IMR-90 (cell line): Measurements from ENCODE around the gene LUC7L. TPM values are rescaled to one million over a fixed set of nuclear protein-coding genes. Genes with fewer than 3 reads are reported as not detected.
A peak's percentile ranks its signal among the peaks of the same experiment; 100 is the strongest.

Experiments used
- ATAC-seq: fragments of 200-7000 bp; cut with Tn5 transposase; 2 replicates; pipeline ENCODE4 v1.9.1; 2020; ENCODE audit warnings: low read depth, mild to moderate bottlenecking, moderate library complexity
- BruUV-seq: library from RNA; stranded (reverse); fragments of 400-500 nt; replicated peaks from 2 replicates; lab custom pipeline; 2021; lab: Mats Ljungman, UMichigan
- CTCF ChIA-PET: fragments of 300-600 bp; formaldehyde crosslinking; extraction: SDS; loops from one replicate; lab custom pipeline; 2021; ENCODE audit warnings: antibody characterized with exemption; lab: Yijun Ruan, JAX
- POLR2A ChIA-PET: fragments of 300-600 bp; sonication (Branson Sonifier 250); formaldehyde crosslinking; loops from one replicate; lab custom pipeline; 2022; ENCODE audit warnings: antibody characterized with exemption; ENCODE audit not compliant: unreplicated experiment; lab: Charles Lee
- DNase-seq: peaks from one replicate; pipeline ENCODE4 v3.0.0; 2013
- H2AFZ ChIP-seq: replicated peaks from 2 replicates; pipeline ENCODE3; 2013; ENCODE audit warnings: low read length, mild to moderate bottlenecking; ENCODE audit not compliant: poor library complexity
- H2AK5ac ChIP-seq: 2 replicates; pipeline ENCODE4 v1.6.1; 2013; ENCODE audit warnings: low read depth, low read length, inconsistent platforms
- H2AK9ac ChIP-seq: replicated peaks from 2 replicates; pipeline ENCODE3; 2013; ENCODE audit warnings: mild to moderate bottlenecking, low read depth, low read length, moderate library complexity; ENCODE audit not compliant: poor library complexity
- H2BK120ac ChIP-seq: 2 replicates; pipeline ENCODE4 v1.6.1; 2013; ENCODE audit warnings: low read depth, low read length, inconsistent platforms
- H2BK15ac ChIP-seq: 3 replicates; pipeline ENCODE4 v1.6.1; 2013; ENCODE audit warnings: low read depth, low read length, inconsistent platforms
- H2BK20ac ChIP-seq: 2 replicates; pipeline ENCODE4 v1.6.1; 2013; ENCODE audit warnings: low read depth, mild to moderate bottlenecking, inconsistent platforms, low read length, moderate library complexity
- H2BK5ac ChIP-seq: 2 replicates; pipeline ENCODE4 v1.6.1; 2013; ENCODE audit warnings: mild to moderate bottlenecking, low read depth, low read length, inconsistent platforms; ENCODE audit not compliant: poor library complexity, severe bottlenecking
- H3K14ac ChIP-seq: replicated peaks from 2 replicates; pipeline ENCODE4 v1.6.1; 2013; ENCODE audit warnings: low read depth, low read length, inconsistent platforms
- H3K18ac ChIP-seq: 2 replicates; pipeline ENCODE4 v1.6.1; 2013; ENCODE audit warnings: low read depth, low read length, control low read depth
- H3K23ac ChIP-seq: 2 replicates; pipeline ENCODE4 v1.6.1; 2013; ENCODE audit warnings: low read depth, low read length, inconsistent platforms
- H3K27ac ChIP-seq: 2 replicates; pipeline ENCODE4 v1.5.1; 2013; ENCODE audit warnings: mild to moderate bottlenecking, control low read depth, low read length; ENCODE audit not compliant: insufficient read depth
- H3K27me3 ChIP-seq: 2 replicates; pipeline ENCODE4 v1.6.1; 2013; ENCODE audit warnings: low read length; ENCODE audit not compliant: control insufficient read depth, insufficient read depth
- H3K36me3 ChIP-seq: 2 replicates; pipeline ENCODE4 v1.6.1; 2013; ENCODE audit warnings: low read length, mixed read lengths; ENCODE audit not compliant: control insufficient read depth, insufficient read depth
- H3K4ac ChIP-seq: 2 replicates; pipeline ENCODE4 v1.6.1; 2013; ENCODE audit warnings: low read depth, low read length, inconsistent platforms
- H3K4me1 ChIP-seq: 2 replicates; pipeline ENCODE4 v1.6.1; 2013; ENCODE audit warnings: low read length, mixed read lengths; ENCODE audit not compliant: control insufficient read depth, insufficient read depth
- H3K4me2 ChIP-seq: 2 replicates; pipeline ENCODE4 v1.6.1; 2013; ENCODE audit warnings: low read depth, mild to moderate bottlenecking, control low read depth, low read length, moderate library complexity
- H3K4me3 ChIP-seq: 2 replicates; pipeline ENCODE4 v1.5.1; 2013; ENCODE audit warnings: low read depth, mild to moderate bottlenecking, control low read depth, low read length, moderate library complexity; ENCODE audit not compliant: insufficient read depth
- H3K56ac ChIP-seq: 2 replicates; pipeline ENCODE4 v1.6.1; 2013; ENCODE audit warnings: low read length, inconsistent platforms; ENCODE audit not compliant: insufficient read depth; ENCODE audit errors: extremely low read depth
- H3K79me1 ChIP-seq, 2 experiments: 2 replicates each; pipeline ENCODE4 v1.6.1; 2013; ENCODE audit warnings: low read length in 2 of 2, inconsistent platforms in 1 of 2, low read depth in 1 of 2
- H3K9ac ChIP-seq: 2 replicates; pipeline ENCODE4 v1.6.1; 2013; ENCODE audit warnings: low read depth, low read length, control low read depth
- H3K9me1 ChIP-seq: 2 replicates; pipeline ENCODE4 v1.6.1; 2013; ENCODE audit warnings: low read length, inconsistent platforms; ENCODE audit not compliant: insufficient read depth
- H3K9me3 ChIP-seq: 2 replicates; pipeline ENCODE4 v1.6.1; 2013; ENCODE audit warnings: low read length; ENCODE audit not compliant: control insufficient read depth, insufficient read depth
- H4K20me1 ChIP-seq: 2 replicates; pipeline ENCODE4 v1.6.1; 2013; ENCODE audit warnings: low read length, inconsistent platforms; ENCODE audit not compliant: insufficient read depth
- H4K5ac ChIP-seq: 2 replicates; pipeline ENCODE4 v1.6.1; 2013; ENCODE audit warnings: mild to moderate bottlenecking, low read depth, low read length, control low read depth
- H4K8ac ChIP-seq, 2 experiments: 2 replicates each; pipeline ENCODE4 v1.6.1; 2013; ENCODE audit warnings: low read depth in 2 of 2, low read length in 2 of 2, control low read depth in 1 of 2, inconsistent platforms in 1 of 2
- H4K91ac ChIP-seq: 2 replicates; pipeline ENCODE4 v1.6.1; 2013; ENCODE audit warnings: low read depth, low read length, inconsistent platforms; ENCODE audit not compliant: insufficient read depth
- FOS ChIP-seq: fragments of 150-350 bp; IDR thresholded peaks from 2 replicates; pipeline ENCODE4 v1.6.1; 2016; ENCODE audit warnings: low read depth, low read length
- MAFK ChIP-seq: IDR thresholded peaks from 2 replicates; pipeline ENCODE4 v1.6.1; 2012; ENCODE audit warnings: low read depth, low read length, improper control_type of control experiment
- MAZ ChIP-seq: IDR thresholded peaks from 2 replicates; pipeline ENCODE4 v1.6.1; 2012; ENCODE audit warnings: low read depth, mild to moderate bottlenecking, low read length, improper control_type of control experiment, moderate library complexity, borderline replicate concordance
- MXI1 ChIP-seq: IDR thresholded peaks from 2 replicates; pipeline ENCODE4 v1.6.1; 2012; ENCODE audit warnings: low read depth, mild to moderate bottlenecking, low read length, moderate library complexity, borderline replicate concordance
- POLR2A ChIP-seq: IDR thresholded peaks from 2 replicates; pipeline ENCODE4 v1.6.1; 2012; ENCODE audit warnings: mild to moderate bottlenecking, low read depth, low read length
- RAD21 ChIP-seq: IDR thresholded peaks from 2 replicates; pipeline ENCODE4 v1.6.1; 2012; ENCODE audit warnings: low read length, improper control_type of control experiment
- RCOR1 ChIP-seq: IDR thresholded peaks from 2 replicates; pipeline ENCODE4 v1.6.1; 2012; ENCODE audit warnings: mild to moderate bottlenecking, low read length, improper control_type of control experiment; ENCODE audit not compliant: insufficient replicate concordance
- RFX5 ChIP-seq: IDR thresholded peaks from 2 replicates; pipeline ENCODE4 v1.8.0; 2012; ENCODE audit warnings: low read depth, mild to moderate bottlenecking, low read length, moderate library complexity
- USF2 ChIP-seq: fragments of 150-350 bp; IDR thresholded peaks from 2 replicates; pipeline ENCODE4 v1.6.1; 2017; ENCODE audit warnings: mild to moderate bottlenecking, antibody characterized with exemption, low read length, low read depth
- WGBS, 2 experiments: methylation state at CpG; one replicate each; pipeline versions ENCODE4 v1.1.5 to v1.1.7; 2013; ENCODE audit warnings: missing lambda C conversion rate in 2 of 2; ENCODE audit not compliant: insufficient read length in 1 of 2; ENCODE audit errors: extremely low coverage in 2 of 2; 5-methylcytosine and 5-hydroxymethylcytosine counted together
- dilution Hi-C: fragments of 300-500 bp; cut with HindIII; formaldehyde crosslinking; loops from one replicate; pipeline ENCODE4 v1.14.3; 2018; ENCODE audit warnings: low sequenced_read_pairs; ENCODE audit not compliant: unreplicated experiment
- in situ Hi-C: fragments of 300-500 bp; cut with MboI; formaldehyde crosslinking; loops from 3 replicates; pipeline ENCODE4 v1.14.3; 2019; ENCODE audit warnings: low sequenced_read_pairs, inconsistent platforms, mixed read lengths
- intact Hi-C: fragments of 100-400 bp; cut with micrococcal nuclease; formaldehyde crosslinking; loops from 2 replicates; pipeline ENCODE4 v1.10.0; 2022
- polyA plus RNA-seq, 3 experiments: library from polyadenylated mRNA; depleted of rRNA; stranded (reverse); fragments of >200 nt; gene quantifications; 2 replicates each; pipeline ENCODE4 v1.2.3, GENCODE V29; 2012; ENCODE audit warnings: low replicate concordance in 1 of 3
- total RNA-seq: library from RNA; depleted of rRNA; stranded (reverse); fragments of >200 nt; gene quantifications from 2 replicates; pipeline ENCODE4 v1.2.3, GENCODE V29; 2012

Gene LUC7L
- total and polyA plus RNA-seq, 2 of the 4 experiments (the other 2 are of a cell fraction) = 21.5 to 55.6 TPM

- Histone ChIP-seq H3K56ac (no peak overlapping the region), H3K36me3 (no peaks in the 10 kb centered on the region), H2AK5ac (no peak overlapping the region), H3K14ac (no peak overlapping the region), H3K9me3 (no peaks in the 10 kb centered on the region; the same call in none of the 2 replicates), H2AFZ (peak overlapping the region; percentile 43), H3K4me1 (no peaks in the 10 kb centered on the region; the same call in 1 of the 2 replicates), H2BK120ac (no peak overlapping the region), H4K91ac (no peak overlapping the region), H3K9ac (no peak overlapping the region), H3K79me1 (no peaks in the 10 kb centered on the region), H3K9me1 (0 out of 2 replicates have a peak, but pooled peaks cover 4% of the 10 kb centered on the region), H3K18ac (no peak overlapping the region), H3K23ac (no peak overlapping the region), H3K4ac (no peak overlapping the region), H3K4me3 (no peak overlapping the region), H3K4me2 (no peak overlapping the region), H2BK15ac (no peak overlapping the region), H2BK20ac (no peak overlapping the region), H3K27ac (no peak overlapping the region), H4K5ac (no peak overlapping the region), H2AK9ac (no peak overlapping the region), H2BK5ac (no peak overlapping the region), H4K20me1 (peaks cover 5% of the 10 kb centered on the region), H4K8ac (no peak overlapping the region), H3K27me3 (peaks cover 58% of the 10 kb centered on the region)
- intact Hi-C loops (no loop called here), dilution Hi-C loops (no loop called here), in situ Hi-C loops (no loop called here)
- WGBS, 2 experiments = 5% methylated on average over 28 of the region's 45 CpGs; no CpG with 5 or more reads in 1 of the 2 experiments
- ChIA-PET CTCF (interaction anchor here (2.3 kb wide), 1 partner anchor 60 kb away, joined by 8 read pairs; no protein-coding TSS in a partner anchor), POLR2A (interaction anchor here (0.6 kb wide), 1 partner anchor 8 kb away, joined by 12 read pairs; no protein-coding TSS in a partner anchor)
- TF ChIP-seq MXI1 = no peak
- no peak for TF ChIP-seq MAZ
- no peak for TF ChIP-seq RAD21
- no peak for TF ChIP-seq POLR2A
- no peak for TF ChIP-seq FOS
- no peak for TF ChIP-seq RCOR1
- TF ChIP-seq RFX5 = no peak
- no peak for TF ChIP-seq MAFK
- no peak for TF ChIP-seq USF2
- no peak for ATAC-seq
- BruUV-seq = no TSS peak
- no peak for DNase-seq
Observed at GRCh38 chr16:166375-167121, 62.7 kb downstream of the LUC7L start.
